Transverse colon (tissue), 4 donors: ENCODE results near the gene HAS3.

ENCODE experiments used
- POLR2A ChIP-seq: fragments of 450-650 bp; IDR thresholded peaks from one replicate; pipeline ENCODE4 v1.6.1; 2016; ENCODE audit warnings: antibody characterized with exemption, mild to moderate bottlenecking, moderate library complexity
- POLR2AphosphoS5 ChIP-seq, 3 donors: sonication (generic); formaldehyde crosslinking; IDR thresholded peaks; one replicate each; pipeline ENCODE4 v1.6.1; 2016; ENCODE audit warnings: antibody characterized with exemption in 3 of 3
- TF ChIP-seq, protein P1 (sequence below), 5 experiments: fragments of 200-600 bp in 3 of 5; fragments of 450-650 bp in 2 of 5; sonication (generic) in 3 of 5; IDR thresholded peaks; 1 replicate in 2 of 5; 2 replicates in 3 of 5; pipeline ENCODE4 v1.5.1; 2016 to 2017; ENCODE audit warnings: antibody characterized with exemption in 5 of 5, inconsistent platforms in 3 of 5, mild to moderate bottlenecking in 2 of 5, moderate library complexity in 1 of 5

DNA sequence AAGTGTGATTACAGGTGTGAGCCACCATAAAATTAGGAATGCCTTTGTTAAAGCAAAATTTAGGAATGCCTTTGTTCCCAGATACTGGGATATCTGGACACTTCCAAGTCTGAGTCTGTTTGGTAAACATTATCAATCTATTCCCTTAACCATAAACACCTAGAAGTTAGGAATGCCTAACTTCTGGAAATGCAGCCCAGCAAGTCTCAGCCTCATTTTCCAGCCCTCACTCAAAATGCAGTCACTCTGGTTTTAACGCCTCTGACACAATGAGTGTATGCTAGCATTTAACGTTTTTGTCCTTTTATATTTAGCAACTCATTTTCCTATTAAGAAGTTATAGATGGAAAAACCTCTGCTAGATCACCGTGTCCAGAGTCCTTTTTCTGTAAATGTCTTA, 34.4 kb upstream of the HAS3 start:
- TF ChIP-seq POLR2AphosphoS5 (IDR thresholded peaks at IDR 0.05): no peak
- TF ChIP-seq, protein P1, sequence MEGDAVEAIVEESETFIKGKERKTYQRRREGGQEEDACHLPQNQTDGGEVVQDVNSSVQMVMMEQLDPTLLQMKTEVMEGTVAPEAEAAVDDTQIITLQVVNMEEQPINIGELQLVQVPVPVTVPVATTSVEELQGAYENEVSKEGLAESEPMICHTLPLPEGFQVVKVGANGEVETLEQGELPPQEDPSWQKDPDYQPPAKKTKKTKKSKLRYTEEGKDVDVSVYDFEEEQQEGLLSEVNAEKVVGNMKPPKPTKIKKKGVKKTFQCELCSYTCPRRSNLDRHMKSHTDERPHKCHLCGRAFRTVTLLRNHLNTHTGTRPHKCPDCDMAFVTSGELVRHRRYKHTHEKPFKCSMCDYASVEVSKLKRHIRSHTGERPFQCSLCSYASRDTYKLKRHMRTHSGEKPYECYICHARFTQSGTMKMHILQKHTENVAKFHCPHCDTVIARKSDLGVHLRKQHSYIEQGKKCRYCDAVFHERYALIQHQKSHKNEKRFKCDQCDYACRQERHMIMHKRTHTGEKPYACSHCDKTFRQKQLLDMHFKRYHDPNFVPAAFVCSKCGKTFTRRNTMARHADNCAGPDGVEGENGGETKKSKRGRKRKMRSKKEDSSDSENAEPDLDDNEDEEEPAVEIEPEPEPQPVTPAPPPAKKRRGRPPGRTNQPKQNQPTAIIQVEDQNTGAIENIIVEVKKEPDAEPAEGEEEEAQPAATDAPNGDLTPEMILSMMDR (IDR thresholded peaks at IDR 0.05): no peak
- TF ChIP-seq POLR2A: no peak
